OCI-LY3 (cell line): Measurements from ENCODE around the gene ALPP.

Source experiments
- H2AFZ ChIP-seq: fragments of 200-600, 300-600 bp; shearing (Covaris generic); 2 replicates; pipeline ENCODE4 v1.6.0; 2014; ENCODE audit warnings: antibody characterized with exemption, low read depth, low read length
- H3K27ac ChIP-seq: fragments of 200-600, 300-600 bp; sonication (generic); 2 replicates; pipeline ENCODE4 v1.5.1; 2014; ENCODE audit warnings: mild to moderate bottlenecking, low read length, moderate library complexity, mixed read lengths
- H3K27me3 ChIP-seq: fragments of 200-600, 300-600 bp; sonication (generic); 2 replicates; pipeline ENCODE4 v1.6.1; 2014; ENCODE audit warnings: low read depth, low read length, mixed read lengths
- H3K36me3 ChIP-seq: fragments of 200-600, 300-600 bp; sonication (generic); replicated peaks from 2 replicates; pipeline ENCODE3; 2014; ENCODE audit warnings: low read depth, low read length, mixed read lengths
- H3K4me1 ChIP-seq: fragments of 300-600, 200-600 bp; sonication (generic); 2 replicates; pipeline ENCODE4 v1.6.1; 2014; ENCODE audit warnings: low read length, mixed read lengths
- H3K4me2 ChIP-seq: fragments of 200-600, 300-600 bp; sonication (generic); 2 replicates; pipeline ENCODE4 v1.6.1; 2014; ENCODE audit warnings: low read length, mixed read lengths
- H3K4me3 ChIP-seq: fragments of 300-600, 200-600 bp; sonication (generic); 2 replicates; pipeline ENCODE4 v1.5.1; 2014; ENCODE audit warnings: antibody characterized with exemption, mild to moderate bottlenecking, low read length, moderate library complexity
- H3K79me2 ChIP-seq: fragments of 300-600, 200-600 bp; shearing (Covaris generic); 2 replicates; pipeline ENCODE4 v1.6.1; 2014; ENCODE audit warnings: mild to moderate bottlenecking, low read length, mixed read lengths
- H3K9ac ChIP-seq: fragments of 300-600, 200-600 bp; shearing (Covaris generic); 2 replicates; pipeline ENCODE4 v1.6.0; 2014; ENCODE audit warnings: mild to moderate bottlenecking, low read length, moderate library complexity
- H3K9me3 ChIP-seq: fragments of 200-600, 300-600 bp; shearing (Covaris generic); 2 replicates; pipeline ENCODE4 v1.6.1; 2014; ENCODE audit warnings: low read length, mixed read lengths; ENCODE audit not compliant: insufficient read depth
- H4K20me1 ChIP-seq: fragments of 200-600, 300-600 bp; sonication (generic); 2 replicates; pipeline ENCODE4 v1.6.1; 2016; ENCODE audit warnings: low read length, mixed read lengths; ENCODE audit not compliant: insufficient read depth
- EZH2phosphoT487 ChIP-seq: fragments of 200-600 bp; shearing (Covaris generic); IDR thresholded peaks from 2 replicates; pipeline ENCODE4 v1.6.1; 2018; ENCODE audit warnings: antibody characterized with exemption, mixed run types, low read depth
- TF ChIP-seq, protein P1 (sequence below): fragments of 200-600, 300-600 bp; sonication (generic); IDR thresholded peaks from 2 replicates; pipeline ENCODE4 v1.5.1; 2014; ENCODE audit warnings: antibody characterized with exemption, low read length, low read depth

ALPP gene

GRCh38 chr2:232350804-232351685 lies 27.5 kb upstream of the ALPP start:
- Histone ChIP-seq H3K79me2 (no peaks in the 10 kb centered on the region), H3K9me3 (no peaks in the 10 kb centered on the region), H3K36me3 (no peaks in the 10 kb centered on the region), H3K27me3 (no peaks in the 10 kb centered on the region), H3K27ac (no peak overlapping the region), H3K4me2 (no peak overlapping the region), H3K9ac (no peak overlapping the region), H4K20me1 (no peaks in the 10 kb centered on the region), H3K4me1 (no peaks in the 10 kb centered on the region), H3K4me3 (no peak overlapping the region), H2AFZ (no peak overlapping the region)
- TF ChIP-seq EZH2phosphoT487, result no peak
- TF ChIP-seq, protein P1, sequence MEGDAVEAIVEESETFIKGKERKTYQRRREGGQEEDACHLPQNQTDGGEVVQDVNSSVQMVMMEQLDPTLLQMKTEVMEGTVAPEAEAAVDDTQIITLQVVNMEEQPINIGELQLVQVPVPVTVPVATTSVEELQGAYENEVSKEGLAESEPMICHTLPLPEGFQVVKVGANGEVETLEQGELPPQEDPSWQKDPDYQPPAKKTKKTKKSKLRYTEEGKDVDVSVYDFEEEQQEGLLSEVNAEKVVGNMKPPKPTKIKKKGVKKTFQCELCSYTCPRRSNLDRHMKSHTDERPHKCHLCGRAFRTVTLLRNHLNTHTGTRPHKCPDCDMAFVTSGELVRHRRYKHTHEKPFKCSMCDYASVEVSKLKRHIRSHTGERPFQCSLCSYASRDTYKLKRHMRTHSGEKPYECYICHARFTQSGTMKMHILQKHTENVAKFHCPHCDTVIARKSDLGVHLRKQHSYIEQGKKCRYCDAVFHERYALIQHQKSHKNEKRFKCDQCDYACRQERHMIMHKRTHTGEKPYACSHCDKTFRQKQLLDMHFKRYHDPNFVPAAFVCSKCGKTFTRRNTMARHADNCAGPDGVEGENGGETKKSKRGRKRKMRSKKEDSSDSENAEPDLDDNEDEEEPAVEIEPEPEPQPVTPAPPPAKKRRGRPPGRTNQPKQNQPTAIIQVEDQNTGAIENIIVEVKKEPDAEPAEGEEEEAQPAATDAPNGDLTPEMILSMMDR, result no peak

GRCh38 chr2:232351686-232352510 lies 26.7 kb upstream of the ALPP start:
- Histone ChIP-seq H3K4me2 (no peak overlapping the region), H3K27ac (no peak overlapping the region), H3K27me3 (no peaks in the 10 kb centered on the region), H2AFZ (no peak overlapping the region), H3K4me3 (no peak overlapping the region), H3K9me3 (no peaks in the 10 kb centered on the region), H3K4me1 (no peaks in the 10 kb centered on the region), H4K20me1 (no peaks in the 10 kb centered on the region), H3K9ac (no peak overlapping the region), H3K36me3 (no peaks in the 10 kb centered on the region), H3K79me2 (no peaks in the 10 kb centered on the region)
- TF ChIP-seq EZH2phosphoT487, result no peak
- TF ChIP-seq, protein P1, result no peak

DNA sequence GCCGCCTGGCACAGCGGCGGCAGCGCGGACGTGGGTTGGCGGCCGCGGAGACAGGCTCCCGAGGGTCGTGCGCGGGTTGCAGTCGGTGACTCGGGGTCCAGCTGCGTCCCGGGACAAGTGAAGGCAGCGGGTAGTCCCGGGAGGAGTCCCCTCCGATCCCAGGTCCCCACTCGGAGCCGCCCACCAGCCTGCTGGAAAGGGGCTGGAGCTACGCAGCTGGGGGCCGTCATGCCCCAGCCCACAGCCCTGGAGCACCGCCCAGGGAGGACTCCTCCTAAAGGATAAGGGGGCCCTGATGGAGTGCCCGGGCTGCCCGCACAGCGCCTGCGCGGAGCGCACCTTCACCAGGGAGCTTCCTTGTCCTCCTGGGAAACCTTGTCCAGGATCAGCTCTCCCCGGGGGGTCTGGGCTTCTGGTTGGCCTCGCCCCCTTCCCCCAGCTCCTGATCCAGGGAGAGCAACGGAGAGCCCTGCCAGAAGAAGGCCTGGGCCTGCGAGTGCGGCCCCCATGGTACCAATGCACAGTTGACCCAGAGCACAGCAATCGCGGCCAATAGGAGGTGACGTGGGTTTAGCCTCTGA lies 25.9 kb upstream of the ALPP start:
- H3K27ac ChIP-seq, result no peak overlapping the region
- H2AFZ ChIP-seq, result no peak overlapping the region
- H3K4me1 ChIP-seq, result no peaks in the 10 kb centered on the region
- TF ChIP-seq, protein P1, result no peak
- no peak for TF ChIP-seq EZH2phosphoT487
- H3K27me3 ChIP-seq, result no peaks in the 10 kb centered on the region
- no peak overlapping the region for H3K4me2 ChIP-seq
- H3K79me2 ChIP-seq, result no peaks in the 10 kb centered on the region
- no peaks in the 10 kb centered on the region for H3K9me3 ChIP-seq
- no peaks in the 10 kb centered on the region for H4K20me1 ChIP-seq
- no peak overlapping the region for H3K9ac ChIP-seq
- H3K4me3 ChIP-seq, result no peak overlapping the region
- H3K36me3 ChIP-seq, result no peaks in the 10 kb centered on the region

DNA sequence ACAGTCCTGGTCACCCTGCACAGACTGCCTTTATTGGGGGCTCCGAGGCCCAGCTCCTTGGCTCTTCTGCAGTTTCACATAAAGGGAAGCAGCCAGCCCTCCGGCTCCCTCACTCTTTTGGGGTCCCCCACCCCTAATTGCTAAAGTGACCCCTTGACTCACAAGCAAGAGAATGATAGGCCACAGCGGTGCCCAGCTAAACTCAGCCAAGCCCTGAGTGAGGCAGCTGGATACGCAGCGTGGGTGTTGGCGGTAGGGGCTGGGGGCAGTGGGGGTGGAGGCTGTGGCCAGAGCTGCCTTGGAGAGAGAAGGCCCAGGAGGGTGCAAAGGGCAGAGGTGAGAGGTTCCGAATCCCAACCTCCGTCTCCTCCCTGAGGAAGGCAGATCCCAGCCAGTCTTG lies 25.5 kb upstream of the ALPP start:
- H3K4me3 ChIP-seq, result no peak overlapping the region
- no peaks in the 10 kb centered on the region for H3K79me2 ChIP-seq
- TF ChIP-seq, protein P1, result no peak
- no peak for TF ChIP-seq EZH2phosphoT487
- no peak overlapping the region for H3K9ac ChIP-seq
- no peaks in the 10 kb centered on the region for H3K27me3 ChIP-seq
- H3K36me3 ChIP-seq, result no peaks in the 10 kb centered on the region
- no peak overlapping the region for H3K27ac ChIP-seq
- no peaks in the 10 kb centered on the region for H3K9me3 ChIP-seq
- H4K20me1 ChIP-seq, result no peaks in the 10 kb centered on the region
- no peak overlapping the region for H2AFZ ChIP-seq
- no peaks in the 10 kb centered on the region for H3K4me1 ChIP-seq
- no peak overlapping the region for H3K4me2 ChIP-seq
